Skin epidermis (tissue), 12 donors: ENCODE measurements around the gene SLCO1B1.
"Not testable (repeated sequence)": the region's sequence is repeated elsewhere in the genome, so short reads cannot be mapped to it uniquely, and the experiment has no call there.

Source experiments
- H3K27ac ChIP-seq, 21 experiments: fragments of 200-600 bp; sonication (generic) in 11 of 21; one replicate each; pipeline ENCODE4 v1.5.0; 2020; ENCODE audit warnings: mild to moderate bottlenecking in 3 of 21, inconsistent platforms in 2 of 21, moderate library complexity in 2 of 21
- H3K4me3 ChIP-seq, 7 experiments: fragments of 200-600 bp; sonication (generic) in 2 of 7; one replicate each; pipeline ENCODE4 v1.5.0; 2020; ENCODE audit warnings: inconsistent platforms in 2 of 7, mild to moderate bottlenecking in 2 of 7, moderate library complexity in 1 of 7

Gene SLCO1B1

DNA sequence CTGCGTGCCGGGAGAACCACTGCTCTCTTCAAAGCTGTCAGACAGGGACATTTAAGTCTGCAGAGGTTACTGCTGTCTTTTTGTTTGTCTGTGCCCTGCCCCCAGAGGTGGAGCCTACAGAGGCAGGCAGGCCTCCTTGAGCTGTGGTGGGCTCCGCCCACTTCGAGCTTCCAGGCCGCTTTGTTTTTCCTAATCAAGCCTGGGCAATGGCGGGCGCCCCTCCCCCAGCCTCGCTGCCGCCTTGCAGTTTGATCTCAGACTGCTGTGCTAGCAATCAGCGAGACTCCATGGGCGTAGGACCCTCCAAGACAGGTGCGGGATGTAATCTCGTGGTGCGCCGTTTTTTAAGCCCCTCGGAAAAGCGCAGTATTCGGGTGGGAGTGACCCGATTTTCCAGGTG, 83.4 kb downstream of the SLCO1B1 start:
- not testable (repeated sequence) for H3K27ac ChIP-seq, H3K4me3 ChIP-seq

DNA sequence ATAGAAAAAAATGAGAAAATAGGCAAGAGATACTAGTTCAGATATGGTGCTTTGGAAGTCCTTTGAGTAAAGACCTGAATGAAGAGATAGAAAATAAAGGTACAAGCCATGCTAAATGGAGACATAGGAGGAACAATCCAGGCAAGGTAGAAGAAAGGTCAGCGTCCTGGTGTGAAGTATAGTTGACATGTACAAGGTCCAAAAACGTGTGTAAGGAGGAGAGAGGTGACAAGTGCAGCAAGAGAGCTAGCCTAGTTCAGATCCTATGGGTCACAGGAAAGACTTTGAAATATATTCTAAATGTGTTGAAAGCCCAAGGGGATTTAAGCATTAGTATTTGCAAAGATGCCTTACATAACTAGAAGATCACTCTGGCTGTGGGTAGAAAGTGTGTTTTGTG, 88.2 kb downstream of the SLCO1B1 start:
- Histone ChIP-seq H3K4me3 (no peak overlapping the region), H3K27ac (no peak overlapping the region)

DNA sequence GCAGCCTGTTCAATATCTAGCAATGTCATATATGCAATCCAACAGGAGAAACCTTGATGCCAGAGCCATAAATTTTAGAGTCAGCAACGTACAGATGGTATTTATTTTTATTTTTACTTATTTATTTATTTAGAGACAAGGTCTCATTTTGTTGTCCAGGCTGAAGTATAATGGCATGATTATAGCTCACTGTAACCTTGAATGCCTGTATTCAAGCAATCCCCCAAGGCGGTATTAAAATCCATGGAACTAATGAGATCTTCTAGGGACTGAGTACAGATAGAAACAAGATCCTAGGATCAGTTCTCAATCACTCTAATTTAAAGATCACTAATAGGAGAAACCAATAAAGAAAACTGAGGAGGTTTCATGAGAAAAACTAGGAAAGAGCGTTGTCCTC, 89.3 kb downstream of the SLCO1B1 start:
- no peak overlapping the region for H3K27ac ChIP-seq
- H3K4me3 ChIP-seq = no peak overlapping the region

DNA sequence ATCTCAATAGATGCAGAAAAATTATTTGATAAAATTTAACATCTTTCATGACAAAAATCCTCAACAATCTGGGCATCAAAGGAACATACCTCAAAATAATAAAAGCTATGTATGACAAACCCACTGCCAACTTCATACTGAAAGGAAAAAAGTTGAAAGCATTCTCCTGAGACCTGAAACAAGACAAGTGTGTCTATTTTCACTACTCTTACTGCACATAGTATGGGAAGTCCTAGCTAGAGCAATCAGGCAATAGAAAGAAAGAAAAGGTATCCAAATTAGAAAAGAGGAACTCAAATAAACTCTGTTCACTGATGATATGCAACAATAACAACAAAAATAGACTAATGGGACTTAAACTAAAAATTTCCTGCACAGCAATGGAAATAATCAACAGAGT, 90.1 kb downstream of the SLCO1B1 start:
- H3K4me3 ChIP-seq = no peak overlapping the region
- H3K27ac ChIP-seq = no peak overlapping the region

DNA sequence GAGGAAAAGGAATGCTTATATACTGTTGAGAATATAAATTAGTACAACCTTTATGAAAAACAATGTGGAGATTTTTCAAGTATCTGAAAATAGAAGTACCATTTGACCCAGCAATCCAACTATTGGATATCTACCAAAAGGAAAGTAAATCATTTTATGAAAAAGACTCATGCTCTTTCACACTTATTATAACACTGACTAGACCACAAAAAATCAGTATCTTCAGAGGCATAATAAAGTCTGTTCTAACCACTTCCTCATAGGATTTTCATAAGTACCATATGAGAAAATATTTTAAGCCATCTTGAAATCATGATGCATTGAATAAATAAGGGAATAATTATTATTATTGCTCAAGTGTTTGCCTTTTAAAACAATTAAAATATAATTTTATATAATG, 90.8 kb downstream of the SLCO1B1 start:
- Histone ChIP-seq H3K4me3 (no peak overlapping the region), H3K27ac (no peak overlapping the region)

DNA sequence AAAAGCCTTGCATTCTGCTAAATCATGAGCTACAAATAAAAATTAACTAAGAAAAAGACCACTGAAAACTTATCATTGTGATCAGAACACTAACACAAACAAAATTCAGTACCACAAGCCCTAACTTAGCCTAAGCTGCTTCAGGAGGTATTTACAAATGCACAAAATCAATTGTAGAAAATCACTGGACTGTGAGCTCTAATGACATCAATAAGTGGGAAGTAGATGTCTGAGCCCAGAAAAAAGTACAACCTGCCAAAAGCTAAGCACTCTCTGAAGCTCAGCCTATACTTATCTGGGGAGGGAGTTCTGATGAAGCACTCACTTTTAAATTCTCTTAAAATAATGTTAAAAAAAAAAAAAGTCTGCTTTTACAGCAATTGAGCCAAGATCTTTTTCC, 92.9 kb downstream of the SLCO1B1 start:
- Histone ChIP-seq H3K27ac (no peak overlapping the region), H3K4me3 (no peak overlapping the region)

DNA sequence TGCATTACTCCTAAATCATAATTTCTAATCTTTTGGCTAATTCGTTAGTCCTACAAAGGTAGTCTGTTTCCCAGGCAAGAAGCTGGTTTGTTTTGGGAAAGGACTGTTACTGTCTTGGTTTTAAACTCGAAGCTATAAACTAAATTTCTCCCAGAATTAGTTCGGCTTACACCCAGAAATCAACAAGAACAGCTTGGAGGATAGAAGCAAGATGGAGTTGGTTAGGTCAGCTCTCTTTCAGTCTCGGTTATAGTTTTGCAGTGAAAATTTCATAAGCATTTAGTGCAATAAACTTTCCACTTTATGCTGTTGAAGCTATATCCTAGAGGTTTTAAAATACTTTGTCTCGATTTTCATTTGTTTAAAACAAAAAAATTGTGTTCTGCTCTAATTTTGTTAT, 103.4 kb downstream of the SLCO1B1 start:
- Histone ChIP-seq H3K4me3 (no peak overlapping the region), H3K27ac (no peak overlapping the region)

DNA sequence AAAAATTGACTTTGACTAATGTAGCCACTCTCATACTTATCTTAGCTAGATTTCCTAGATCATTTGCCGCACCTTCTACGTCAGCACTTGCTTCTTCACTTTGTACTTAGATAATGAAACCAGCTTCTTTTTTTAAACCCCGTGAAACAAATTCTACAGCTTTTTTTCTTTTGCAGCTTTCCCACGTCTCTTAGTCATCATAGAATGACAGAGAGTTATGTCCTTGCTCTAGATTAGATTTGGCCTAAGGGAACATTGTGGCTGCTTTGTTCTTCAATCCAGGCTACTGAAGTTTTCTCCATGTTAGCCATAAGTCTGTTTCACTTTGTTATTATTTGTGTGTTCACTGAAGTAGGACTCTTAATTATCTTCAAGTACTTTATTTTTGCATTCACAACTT, 108.9 kb downstream of the SLCO1B1 start:
- Histone ChIP-seq H3K27ac (no peak overlapping the region), H3K4me3 (no peak overlapping the region)

DNA sequence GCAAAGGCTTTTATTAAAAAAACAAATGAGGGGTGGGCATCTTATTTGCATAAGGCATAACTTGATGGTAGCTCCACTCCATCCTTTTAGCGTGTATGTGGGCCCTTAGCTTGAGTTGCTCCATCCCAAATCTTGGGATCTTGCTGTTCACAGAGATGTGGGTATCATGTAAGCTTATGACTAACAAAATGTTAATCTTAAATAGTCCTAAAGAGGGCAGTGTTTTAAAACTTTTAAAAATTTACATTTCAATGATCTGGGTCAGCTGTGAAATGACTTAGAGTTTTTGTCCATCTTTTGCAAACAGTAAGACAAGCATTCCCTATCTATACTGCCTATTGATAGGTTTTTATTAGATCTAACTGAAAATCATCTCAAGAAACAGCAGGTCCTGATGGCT, 117.7 kb downstream of the SLCO1B1 start:
- Histone ChIP-seq H3K4me3 (no peak overlapping the region), H3K27ac (no peak overlapping the region)

DNA sequence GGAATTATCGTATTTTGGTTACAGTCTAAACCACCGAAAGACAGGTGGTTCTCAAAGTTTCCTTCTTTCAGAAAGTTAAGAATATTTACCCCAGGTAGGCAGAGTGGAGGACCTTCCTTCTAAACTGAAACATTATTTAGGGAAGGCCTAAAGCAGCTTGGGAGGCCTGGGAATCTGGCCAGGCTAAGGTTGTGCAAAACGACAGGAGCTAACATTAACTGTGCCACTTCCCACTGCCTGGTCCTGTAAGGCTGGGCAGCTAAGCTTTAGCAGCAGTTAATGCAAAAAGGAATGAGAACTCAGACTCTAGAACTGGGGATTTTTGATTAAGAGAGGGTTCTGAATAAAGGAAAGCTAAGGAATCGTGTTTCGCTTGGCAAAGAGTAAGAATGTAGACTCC, 121.1 kb downstream of the SLCO1B1 start:
- Histone ChIP-seq H3K4me3 (no peak overlapping the region), H3K27ac (no peak overlapping the region)

DNA sequence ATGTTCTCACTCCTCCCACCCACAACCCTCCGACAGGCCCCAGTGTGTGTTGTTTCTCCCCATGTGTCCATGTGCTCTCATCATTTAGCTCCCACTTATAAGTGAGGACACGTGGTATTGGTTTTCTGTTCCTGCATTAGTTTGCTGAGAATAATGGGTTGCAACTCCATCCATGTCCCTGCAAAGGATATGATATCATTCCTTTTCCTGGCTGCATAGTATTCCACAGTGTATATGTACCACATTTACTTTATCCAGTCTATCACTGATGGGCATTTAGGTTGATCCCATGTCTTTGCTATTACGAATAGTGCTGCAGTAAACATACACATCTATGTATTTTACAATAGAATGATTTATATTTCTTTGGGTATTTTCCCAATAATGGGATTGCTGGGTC, 126.2 kb downstream of the SLCO1B1 start:
- no peak overlapping the region for H3K4me3 ChIP-seq
- H3K27ac ChIP-seq = no peak overlapping the region

DNA sequence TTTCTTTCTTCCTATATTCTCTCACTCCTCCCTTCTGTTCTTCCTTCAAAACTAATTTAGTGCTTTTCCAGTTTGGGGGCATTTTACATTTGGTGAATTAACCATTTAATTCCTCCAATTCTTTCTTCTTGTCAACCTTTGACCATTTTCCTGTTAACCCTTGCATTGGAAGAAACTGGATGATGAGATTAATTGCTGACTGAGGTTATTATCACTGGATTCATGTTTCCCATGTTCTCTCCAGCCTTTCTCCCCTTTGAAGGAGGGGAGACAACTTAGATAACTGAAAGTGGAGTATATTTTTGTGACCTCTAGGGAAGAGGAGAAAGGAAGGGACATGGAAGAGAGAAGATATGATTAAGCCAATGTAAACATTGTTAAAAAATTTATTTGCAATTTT, 133.2 kb downstream of the SLCO1B1 start:
- H3K27ac ChIP-seq = no peak overlapping the region
- H3K4me3 ChIP-seq = no peak overlapping the region

DNA sequence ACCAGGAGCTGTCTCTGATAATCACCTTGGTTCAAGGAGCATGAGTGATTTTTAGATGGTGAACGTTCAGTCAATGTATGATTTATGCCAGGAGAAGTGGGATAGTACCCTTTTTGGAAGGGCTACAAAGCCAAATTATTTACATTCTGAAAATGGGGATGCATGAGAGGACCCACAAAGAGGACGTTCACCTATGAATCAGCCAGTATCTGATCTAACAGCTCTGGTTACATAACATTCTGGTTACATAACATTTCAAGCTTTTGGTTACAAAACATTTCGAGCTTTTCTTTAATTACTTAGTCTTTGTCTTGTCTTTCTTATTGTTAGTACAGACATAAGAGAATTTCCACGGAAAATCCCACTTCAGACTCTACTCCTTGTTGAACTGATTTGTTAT, 134.9 kb downstream of the SLCO1B1 start:
- Histone ChIP-seq H3K4me3 (no peak overlapping the region), H3K27ac (no peak overlapping the region)

DNA sequence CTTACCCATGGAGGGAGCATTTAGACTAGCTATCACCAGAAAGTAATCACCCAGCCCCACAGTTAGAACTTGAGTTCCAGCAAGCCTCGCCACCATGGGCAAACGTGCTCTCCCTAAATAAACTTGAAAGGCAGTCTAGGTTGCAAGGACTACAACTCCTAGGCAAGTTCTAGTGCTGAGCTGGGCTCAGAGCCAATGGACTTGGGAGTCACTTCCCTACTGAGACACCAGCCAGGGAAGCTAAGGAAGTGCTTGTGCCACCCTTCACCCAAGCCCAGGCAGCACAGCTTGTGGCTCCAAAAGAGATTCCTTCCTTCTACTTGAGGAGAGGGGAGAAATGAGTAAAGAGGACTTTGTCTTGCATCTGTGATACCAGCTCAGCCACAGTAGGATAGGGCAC, 145.8 kb downstream of the SLCO1B1 start:
- Histone ChIP-seq H3K4me3 (no peak overlapping the region), H3K27ac (no peak overlapping the region)
